ENCODE results near the gene NDUFV3. TPM values are rescaled to one million over a fixed set of nuclear protein-coding genes. Genes with fewer than 3 reads are reported as not detected.

The NDUFV3 gene
- total RNA-seq, 2 donors from 2014 or later: 33.2 to 42.1 TPM

DNA sequence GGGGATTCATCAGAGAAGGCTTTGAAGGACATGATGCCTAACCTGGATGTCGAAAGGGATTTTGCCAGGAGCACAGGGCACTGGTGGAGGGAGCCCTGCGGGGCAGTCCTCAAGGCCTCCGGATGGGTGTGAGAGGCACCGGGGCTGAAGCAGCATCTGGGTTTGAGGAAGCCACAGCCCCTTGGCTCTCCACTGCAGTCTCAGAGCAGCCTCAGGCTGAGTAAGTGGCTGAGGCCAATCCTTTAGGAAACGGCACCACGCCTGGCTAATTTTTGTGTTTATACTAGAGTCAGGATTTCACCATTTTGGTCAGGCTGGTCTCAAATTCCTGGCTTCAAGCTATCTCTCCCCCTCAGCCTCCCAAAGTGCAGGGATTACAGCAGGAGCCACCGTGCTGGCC lies 20.4 kb downstream of the NDUFV3 start:
- Histone ChIP-seq H3K36me3 (no peaks in the 10 kb centered on the region), H3K9me3 (no peaks in the 10 kb centered on the region), H3K27me3 (replicated peaks; ENCODE audit: insufficient read depth) (no peaks in the 10 kb centered on the region), H3K27ac (no peak overlapping the region), H3K4me3 (no peak overlapping the region), H3K4me1 (replicated peaks) (no peaks in the 10 kb centered on the region)
- intact Hi-C loops (cut with DNase I): no loop called here
- 84% methylated on average over 7 of the region's 7 CpGs for WGBS
- TF ChIP-seq POLR2A (IDR thresholded peaks at IDR 0.05): no peak
- TF ChIP-seq POLR2AphosphoS5 (IDR thresholded peaks at IDR 0.05): no peak
- TF ChIP-seq, protein P1, sequence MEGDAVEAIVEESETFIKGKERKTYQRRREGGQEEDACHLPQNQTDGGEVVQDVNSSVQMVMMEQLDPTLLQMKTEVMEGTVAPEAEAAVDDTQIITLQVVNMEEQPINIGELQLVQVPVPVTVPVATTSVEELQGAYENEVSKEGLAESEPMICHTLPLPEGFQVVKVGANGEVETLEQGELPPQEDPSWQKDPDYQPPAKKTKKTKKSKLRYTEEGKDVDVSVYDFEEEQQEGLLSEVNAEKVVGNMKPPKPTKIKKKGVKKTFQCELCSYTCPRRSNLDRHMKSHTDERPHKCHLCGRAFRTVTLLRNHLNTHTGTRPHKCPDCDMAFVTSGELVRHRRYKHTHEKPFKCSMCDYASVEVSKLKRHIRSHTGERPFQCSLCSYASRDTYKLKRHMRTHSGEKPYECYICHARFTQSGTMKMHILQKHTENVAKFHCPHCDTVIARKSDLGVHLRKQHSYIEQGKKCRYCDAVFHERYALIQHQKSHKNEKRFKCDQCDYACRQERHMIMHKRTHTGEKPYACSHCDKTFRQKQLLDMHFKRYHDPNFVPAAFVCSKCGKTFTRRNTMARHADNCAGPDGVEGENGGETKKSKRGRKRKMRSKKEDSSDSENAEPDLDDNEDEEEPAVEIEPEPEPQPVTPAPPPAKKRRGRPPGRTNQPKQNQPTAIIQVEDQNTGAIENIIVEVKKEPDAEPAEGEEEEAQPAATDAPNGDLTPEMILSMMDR (IDR thresholded peaks at IDR 0.05): no peak
- DNase-seq (ENCODE audit: low spot score): no peak

DNA sequence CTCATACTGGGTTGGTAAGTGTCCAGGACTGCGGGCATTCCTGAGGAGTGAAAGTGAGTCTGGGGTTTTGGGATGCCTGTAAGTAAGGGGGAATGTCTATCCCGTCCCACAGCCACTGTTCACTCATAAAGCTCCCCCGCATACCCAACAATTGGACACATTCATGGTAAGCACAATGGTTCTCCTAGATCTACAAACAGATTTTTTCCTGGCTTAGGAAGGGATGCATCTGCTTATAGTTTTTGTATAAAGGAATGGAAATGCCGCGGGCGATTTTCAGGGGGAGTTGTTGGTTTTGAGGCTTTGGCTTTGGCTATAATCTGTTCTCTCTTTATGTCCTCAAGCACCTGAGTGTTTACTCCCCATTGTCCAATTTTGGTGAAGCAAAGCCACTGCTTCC lies 25.2 kb downstream of the NDUFV3 start:
- intact Hi-C loops (cut with DNase I): no loop called here
- TF ChIP-seq, protein P1 (IDR thresholded peaks at IDR 0.05): no peak
- no peak for TF ChIP-seq POLR2A (IDR thresholded peaks at IDR 0.05)
- TF ChIP-seq POLR2AphosphoS5 (IDR thresholded peaks at IDR 0.05): no peak
- no peak overlapping the region for H3K27ac ChIP-seq
- no peak overlapping the region for H3K4me3 ChIP-seq
- 71% methylated on average over 6 of the region's 6 CpGs for WGBS
- no peaks in the 10 kb centered on the region for H3K4me1 ChIP-seq (replicated peaks)
- no peak for DNase-seq (ENCODE audit: low spot score)
- H3K9me3 ChIP-seq: no peaks in the 10 kb centered on the region
- H3K27me3 ChIP-seq (replicated peaks; ENCODE audit: insufficient read depth): no peaks in the 10 kb centered on the region
- H3K36me3 ChIP-seq: no peaks in the 10 kb centered on the region

- intact Hi-C loops (cut with DNase I): no loop called here
- no peak for DNase-seq (ENCODE audit: low spot score)
- Histone ChIP-seq H3K36me3 (no peaks in the 10 kb centered on the region), H3K27me3 (replicated peaks; ENCODE audit: insufficient read depth) (no peaks in the 10 kb centered on the region), H3K9me3 (no peaks in the 10 kb centered on the region), H3K27ac (no peak overlapping the region), H3K4me3 (no peak overlapping the region), H3K4me1 (replicated peaks) (no peaks in the 10 kb centered on the region)
- TF ChIP-seq, protein P1 (IDR thresholded peaks at IDR 0.05): no peak
- TF ChIP-seq POLR2A (IDR thresholded peaks at IDR 0.05): no peak
- no peak for TF ChIP-seq POLR2AphosphoS5 (IDR thresholded peaks at IDR 0.05)
- 92% methylated on average over 4 of the region's 4 CpGs for WGBS
Measured at GRCh38 chr21:42921927-42922326, 28.8 kb downstream of the NDUFV3 start.

GRCh38 chr21:42922918-42923317 lies 29.8 kb downstream of the NDUFV3 start:
- no peak for DNase-seq (ENCODE audit: low spot score)
- H3K4me3 ChIP-seq: no peak overlapping the region
- whole genome bisulfite sequencing: 95% methylated on average over 18 of the region's 18 CpGs
- H3K9me3 ChIP-seq: no peaks in the 10 kb centered on the region
- TF ChIP-seq POLR2AphosphoS5 (IDR thresholded peaks at IDR 0.05) (no peak), POLR2A (IDR thresholded peaks at IDR 0.05) (no peak)
- TF ChIP-seq, protein P1 (IDR thresholded peaks at IDR 0.05): no peak
- intact Hi-C loops (cut with DNase I): no loop called here
- H3K36me3 ChIP-seq: no peaks in the 10 kb centered on the region
- H3K27me3 ChIP-seq (replicated peaks; ENCODE audit: insufficient read depth): no peaks in the 10 kb centered on the region
- H3K27ac ChIP-seq: no peak overlapping the region
- no peaks in the 10 kb centered on the region for H3K4me1 ChIP-seq (replicated peaks)

DNA sequence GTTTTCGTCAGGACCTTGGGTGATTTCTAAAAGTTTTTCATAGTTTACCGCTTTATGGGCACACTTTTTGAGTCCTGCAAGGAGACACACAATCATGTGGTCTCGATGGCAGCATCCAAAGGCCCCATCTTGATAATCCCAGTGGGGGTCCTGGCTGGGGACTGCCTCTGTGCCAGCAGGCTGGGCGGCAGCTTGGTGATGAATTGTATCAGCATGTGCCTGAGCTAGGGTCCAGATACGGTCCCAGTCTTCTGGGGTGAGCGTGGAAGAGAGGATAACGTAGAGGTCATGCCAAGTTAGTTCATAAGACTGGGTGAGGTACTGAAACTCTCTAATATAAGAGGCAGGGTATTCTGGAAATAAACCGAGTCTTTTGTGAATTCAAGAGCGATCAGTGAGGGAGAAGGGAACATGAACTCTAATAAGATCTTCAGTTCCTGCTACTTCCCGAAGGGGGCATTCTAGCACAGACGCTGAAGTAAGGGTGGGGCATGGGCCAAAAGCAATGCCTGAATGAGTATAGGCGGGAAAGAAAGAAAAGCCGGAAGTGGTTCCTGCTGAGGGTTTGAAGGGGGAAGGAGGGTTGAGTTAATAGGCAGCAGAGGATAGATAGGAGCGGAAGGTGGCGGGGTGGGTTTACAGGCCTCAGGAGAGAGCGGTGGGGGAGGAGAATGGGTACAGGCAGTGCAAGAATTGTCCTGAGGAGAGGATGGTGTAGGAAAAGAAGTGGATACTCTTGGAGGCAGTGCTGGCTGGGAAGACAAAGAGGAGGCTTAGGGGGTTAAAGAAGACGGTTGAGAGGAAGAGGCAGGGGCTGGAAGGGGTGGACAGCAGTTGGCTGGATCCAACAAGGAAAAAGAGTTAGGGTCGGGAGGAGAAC lies 30.7 kb downstream of the NDUFV3 start:
- no peak overlapping the region for H3K4me3 ChIP-seq
- H3K4me1 ChIP-seq (replicated peaks): no peaks in the 10 kb centered on the region
- DNase-seq (ENCODE audit: low spot score): peak; percentile 79
- H3K27me3 ChIP-seq (replicated peaks; ENCODE audit: insufficient read depth): no peaks in the 10 kb centered on the region
- no peak overlapping the region for H3K27ac ChIP-seq
- no peaks in the 10 kb centered on the region for H3K9me3 ChIP-seq
- TF ChIP-seq POLR2A (IDR thresholded peaks at IDR 0.05): no peak
- TF ChIP-seq, protein P1 (IDR thresholded peaks at IDR 0.05): peak; percentile 20 to 93 (median 86)
- TF ChIP-seq POLR2AphosphoS5 (IDR thresholded peaks at IDR 0.05): peak; percentile 90
- no peaks in the 10 kb centered on the region for H3K36me3 ChIP-seq
- 21% methylated on average over 18 of the region's 18 CpGs for WGBS
- intact Hi-C loops (cut with DNase I): no loop called here
